ENCODE results near the gene CDX1. TPM values are rescaled to one million over a fixed set of nuclear protein-coding genes. Genes with fewer than 3 reads are reported as not detected.

Gene CDX1
- total RNA-seq, 1 donor from 2014 or later, result not detected

GRCh38 chr5:150148117-150148927 is 18.3 kb upstream of the CDX1 start:
- H3K27me3 Mint-ChIP-seq (ENCODE audit: unreplicated experiment), result peaks cover 7% of the 10 kb centered on the region
- H3K4me3 Mint-ChIP-seq (ENCODE audit: unreplicated experiment), result no peak overlapping the region
- no peak for TF ChIP-seq CTCF (IDR thresholded peaks at IDR 0.05; ENCODE audit: partially characterized antibody, unreplicated experiment)
- no peak overlapping the region for H3K27ac Mint-ChIP-seq (ENCODE audit: unreplicated experiment)
- peaks cover 3% of the 10 kb centered on the region for H3K9me3 Mint-ChIP-seq (ENCODE audit: unreplicated experiment)
- H3K36me3 Mint-ChIP-seq (ENCODE audit: unreplicated experiment), result no peaks in the 10 kb centered on the region
- no peak for DNase-seq
- peaks cover 14% of the 10 kb centered on the region for H3K4me1 Mint-ChIP-seq (ENCODE audit: low read depth, unreplicated experiment)

- no peak for DNase-seq
- Mint-ChIP-seq H3K27ac (ENCODE audit: unreplicated experiment) (no peak overlapping the region), H3K9me3 (ENCODE audit: unreplicated experiment) (peaks cover 6% of the 10 kb centered on the region), H3K27me3 (ENCODE audit: unreplicated experiment) (peaks cover 11% of the 10 kb centered on the region), H3K36me3 (ENCODE audit: unreplicated experiment) (no peaks in the 10 kb centered on the region), H3K4me3 (ENCODE audit: unreplicated experiment) (no peak overlapping the region), H3K4me1 (ENCODE audit: low read depth, unreplicated experiment) (peaks cover 19% of the 10 kb centered on the region)
- TF ChIP-seq CTCF (IDR thresholded peaks at IDR 0.05; ENCODE audit: partially characterized antibody, unreplicated experiment), result no peak
Observed at GRCh38 chr5:150149618-150150017, 17.0 kb upstream of the CDX1 start.

- no peak for TF ChIP-seq CTCF (IDR thresholded peaks at IDR 0.05; ENCODE audit: partially characterized antibody, unreplicated experiment)
- peaks cover 15% of the 10 kb centered on the region for H3K27me3 Mint-ChIP-seq (ENCODE audit: unreplicated experiment)
- H3K4me3 Mint-ChIP-seq (ENCODE audit: unreplicated experiment), result no peak overlapping the region
- H3K27ac Mint-ChIP-seq (ENCODE audit: unreplicated experiment), result no peak overlapping the region
- no peak for DNase-seq
- peaks cover 13% of the 10 kb centered on the region for H3K9me3 Mint-ChIP-seq (ENCODE audit: unreplicated experiment)
- no peaks in the 10 kb centered on the region for H3K36me3 Mint-ChIP-seq (ENCODE audit: unreplicated experiment)
- H3K4me1 Mint-ChIP-seq (ENCODE audit: low read depth, unreplicated experiment), result peaks cover 21% of the 10 kb centered on the region
Observed at GRCh38 chr5:150152636-150153462, 13.7 kb upstream of the CDX1 start.

GRCh38 chr5:150153483-150153882 is 13.1 kb upstream of the CDX1 start:
- Mint-ChIP-seq H3K9me3 (ENCODE audit: unreplicated experiment) (peaks cover 13% of the 10 kb centered on the region), H3K36me3 (ENCODE audit: unreplicated experiment) (no peaks in the 10 kb centered on the region), H3K4me1 (ENCODE audit: low read depth, unreplicated experiment) (peaks cover 21% of the 10 kb centered on the region), H3K27me3 (ENCODE audit: unreplicated experiment) (peaks cover 15% of the 10 kb centered on the region), H3K4me3 (ENCODE audit: unreplicated experiment) (no peak overlapping the region), H3K27ac (ENCODE audit: unreplicated experiment) (no peak overlapping the region)
- DNase-seq, result no peak
- TF ChIP-seq CTCF (IDR thresholded peaks at IDR 0.05; ENCODE audit: partially characterized antibody, unreplicated experiment), result no peak

Data from glutamatergic neuron (in vitro differentiated cells).